Keratinocyte (primary cell): ENCODE data around the gene ARHGDIA. TPM values are rescaled to one million over a fixed set of nuclear protein-coding genes. Genes with fewer than 3 reads are reported as not detected.

Experiments
- DNase-seq: peaks from one replicate; pipeline ENCODE4 v3.0.0-alpha.2; 2011; ENCODE audit warnings: low read depth, missing footprints, low spot score
- FAIRE-seq: peaks from 2 replicates; lab custom pipeline; 2011; peaks lifted over from hg19 to GRCh38; lab: Jason Lieb, UNC
- H2AFZ ChIP-seq: 2 replicates; pipeline ENCODE4 v1.6.0; 2012; ENCODE audit warnings: low read length, control low read depth, inconsistent platforms; ENCODE audit not compliant: control insufficient read depth
- H3K27ac ChIP-seq: 2 replicates; pipeline ENCODE4 v1.5.1; 2011; ENCODE audit warnings: low read length; ENCODE audit not compliant: control insufficient read depth, insufficient read depth
- H3K27me3 ChIP-seq: 3 replicates; pipeline ENCODE4 v1.6.0; 2011; ENCODE audit warnings: low read length; ENCODE audit not compliant: control insufficient read depth, insufficient read depth; ENCODE audit errors: extremely low read depth
- H3K36me3 ChIP-seq, 2 experiments: 2 replicates in 1 of 2; 3 replicates in 1 of 2; pipeline ENCODE4 v1.5.1; 2011; ENCODE audit warnings: low read length in 2 of 2, mild to moderate bottlenecking in 1 of 2; ENCODE audit not compliant: control insufficient read depth in 2 of 2, insufficient read depth in 2 of 2; ENCODE audit errors: extremely low read depth in 1 of 2
- H3K4me1 ChIP-seq: 3 replicates; pipeline ENCODE4 v1.5.1; 2011; ENCODE audit warnings: low read length; ENCODE audit not compliant: control insufficient read depth, insufficient read depth; ENCODE audit errors: extremely low read depth
- H3K4me2 ChIP-seq: 3 replicates; pipeline ENCODE4 v1.6.0; 2011; ENCODE audit warnings: low read depth, low read length; ENCODE audit not compliant: control insufficient read depth, insufficient read depth; ENCODE audit errors: extremely low read depth
- H3K4me3 ChIP-seq, 3 experiments: fragments of 200-600 bp in 1 of 3; sonication (generic) in 1 of 3; 2 replicates in 2 of 3; 3 replicates in 1 of 3; pipeline ENCODE4 v1.5.1; 2011 to 2016; ENCODE audit warnings: low read length in 3 of 3, mild to moderate bottlenecking in 3 of 3, control low read depth in 2 of 3, inconsistent platforms in 1 of 3, low read depth in 1 of 3, mixed read lengths in 1 of 3, mixed run types in 1 of 3, moderate library complexity in 1 of 3; ENCODE audit not compliant: control insufficient read depth in 2 of 3, insufficient read depth in 2 of 3; ENCODE audit errors: extremely low read depth in 1 of 3
- H3K79me2 ChIP-seq: 2 replicates; pipeline ENCODE4 v1.6.0; 2012; ENCODE audit warnings: low read length; ENCODE audit not compliant: control insufficient read depth, insufficient read depth
- H3K9ac ChIP-seq: 3 replicates; pipeline ENCODE4 v1.6.0; 2011; ENCODE audit warnings: low read length; ENCODE audit not compliant: control insufficient read depth, insufficient read depth; ENCODE audit errors: extremely low read depth
- H3K9me1 ChIP-seq: 3 replicates; pipeline ENCODE4 v1.6.0; 2011; ENCODE audit warnings: low read length; ENCODE audit not compliant: control insufficient read depth, insufficient read depth; ENCODE audit errors: extremely low read depth
- H3K9me3 ChIP-seq: 2 replicates; pipeline ENCODE4 v1.5.1; 2012; ENCODE audit warnings: low read depth, low read length; ENCODE audit not compliant: control insufficient read depth
- H4K20me1 ChIP-seq: 3 replicates; pipeline ENCODE4 v1.6.0; 2011; ENCODE audit warnings: low read length; ENCODE audit not compliant: control insufficient read depth, insufficient read depth; ENCODE audit errors: extremely low read depth
- CTCF ChIP-seq, 3 experiments: IDR thresholded peaks in 1 of 3; conservative IDR thresholded peaks in 1 of 3; optimal IDR thresholded peaks in 1 of 3; 2 replicates in 2 of 3; 3 replicates in 1 of 3; pipeline versions ENCODE3 to v1.5.1; 2011; ENCODE audit warnings: low read length in 3 of 3, mild to moderate bottlenecking in 3 of 3, moderate library complexity in 2 of 3, control low read depth in 1 of 3, inconsistent platforms in 1 of 3; ENCODE audit not compliant: insufficient read depth in 2 of 3; ENCODE audit errors: extremely low read depth in 1 of 3
- EZH2 ChIP-seq: IDR thresholded peaks from one replicate; pipeline ENCODE4 v1.6.1; 2012; ENCODE audit warnings: inconsistent platforms, mild to moderate bottlenecking, low read length, moderate library complexity
- dilution Hi-C: fragments of 300-500 bp; cut with MboI; formaldehyde crosslinking; loops from one replicate; pipeline ENCODE4 v1.7.0; 2020; ENCODE audit warnings: low sequenced_read_pairs; ENCODE audit not compliant: extremely low pct_ligation_motif_present
- polyA plus RNA-seq, 5 experiments: library from polyadenylated mRNA; depleted of rRNA in 3 of 5; stranded (reverse) in 3 of 5; stranded (forward) in 1 of 5; unstranded in 1 of 5; fragments of >200 nt; gene quantifications; 1 replicate in 1 of 5; 2 replicates in 3 of 5; 3 replicates in 1 of 5; pipeline versions ENCODE4 v1.2.1 to v1.2.3, GENCODE V29; 2011 to 2012; ENCODE audit warnings: missing spikeins in 2 of 5, low read depth in 1 of 5, low replicate concordance in 1 of 5

ARHGDIA gene
- polyA plus RNA-seq, 1 donor (not counting 4 experiments of a cell fraction or from before 2014, with no cell fraction given): 65.7 TPM

GRCh38 chr17:81904600-81905423 lies 33.7 kb upstream of the ARHGDIA start:
- DNase-seq (no peak), FAIRE-seq (no peak)
- Histone ChIP-seq H2AFZ (no peak overlapping the region), H3K27me3 (no peaks in the 10 kb centered on the region), H3K4me2 (no peak overlapping the region), H3K9me1 (no peaks in the 10 kb centered on the region), H3K9me3 (no peaks in the 10 kb centered on the region), H3K36me3 (peaks cover 23 to 33% of the 10 kb centered on the region in 2 experiments), H4K20me1 (peaks cover 9% of the 10 kb centered on the region), H3K4me1 (peaks cover 14% of the 10 kb centered on the region), H3K9ac (no peak overlapping the region), H3K79me2 (peaks cover 8% of the 10 kb centered on the region), H3K4me3 (no peak overlapping the region), H3K27ac (no peak overlapping the region)
- dilution Hi-C loops: no loop called here
- TF ChIP-seq EZH2: no peak
- no peak for TF ChIP-seq CTCF (optimal IDR thresholded peaks at IDR 0.05 in 1 of 3, IDR thresholded peaks at IDR 0.05 in 1 of 3, conservative IDR thresholded peaks at IDR 0.05 in 1 of 3; ENCODE audit: extremely low read depth in 1 of 3, insufficient read depth in 2 of 3, low read length in 3 of 3)

GRCh38 chr17:81903896-81904599 lies 32.9 kb upstream of the ARHGDIA start:
- Histone ChIP-seq H3K9me3 (no peaks in the 10 kb centered on the region), H3K36me3 (peaks cover 26 to 41% of the 10 kb centered on the region in 2 experiments), H3K9me1 (no peaks in the 10 kb centered on the region), H3K27ac (no peak overlapping the region), H3K4me2 (no peak overlapping the region), H3K27me3 (no peaks in the 10 kb centered on the region), H3K9ac (no peak overlapping the region), H3K79me2 (peaks cover under 1% of the 10 kb centered on the region), H4K20me1 (peaks cover 11% of the 10 kb centered on the region), H3K4me3 (no peak overlapping the region), H3K4me1 (peaks cover 18% of the 10 kb centered on the region), H2AFZ (no peak overlapping the region)
- DNase-seq (no peak), FAIRE-seq (no peak)
- dilution Hi-C loops: no loop called here
- TF ChIP-seq CTCF (optimal IDR thresholded peaks at IDR 0.05 in 1 of 3, IDR thresholded peaks at IDR 0.05 in 1 of 3, conservative IDR thresholded peaks at IDR 0.05 in 1 of 3; ENCODE audit: extremely low read depth in 1 of 3, insufficient read depth in 2 of 3, low read length in 3 of 3) (no peak), EZH2 (no peak)
